ENCODE data around the gene PDZD7.
A peak's percentile ranks its signal among the peaks of the same experiment; 100 is the strongest.

PDZD7 gene

DNA sequence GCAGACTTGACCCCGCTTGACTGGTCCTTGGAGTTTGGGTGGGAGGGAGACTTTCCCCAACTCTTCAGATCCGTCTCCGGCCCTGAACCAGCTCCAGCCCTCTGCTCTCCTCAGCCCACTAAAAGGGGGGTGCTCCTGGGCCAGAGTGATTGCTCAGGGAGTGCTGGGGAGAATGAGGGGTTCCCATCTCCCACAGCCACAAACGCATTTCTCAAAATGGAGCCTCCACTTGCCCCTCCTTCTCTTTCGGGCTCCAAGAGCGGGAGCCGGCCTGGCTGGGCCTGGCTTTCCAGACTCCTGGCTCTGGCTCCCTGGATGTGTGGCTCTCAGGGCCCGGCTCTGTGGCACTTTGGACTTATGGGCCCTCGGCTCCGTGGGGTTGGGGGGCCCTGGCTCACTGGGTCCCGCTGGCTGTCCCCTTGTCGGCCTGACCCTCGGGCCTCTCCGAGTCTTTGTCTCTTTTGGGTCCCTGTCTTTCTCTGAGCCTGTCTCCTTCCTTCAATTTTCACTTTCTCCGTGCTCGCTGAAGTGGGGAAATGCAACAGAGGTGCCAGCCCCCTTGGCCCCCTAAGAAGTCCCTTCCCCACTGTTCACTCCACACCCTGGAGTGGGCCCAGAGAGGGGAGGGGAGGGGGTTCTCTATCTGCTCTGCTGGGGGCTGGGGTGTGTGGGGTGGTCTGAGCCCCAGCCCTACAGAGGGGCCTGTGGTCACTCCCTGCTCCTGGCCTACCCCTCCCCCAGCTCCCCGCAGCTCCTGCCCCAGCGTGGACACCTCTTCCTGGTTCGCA, 30.6 kb downstream of the PDZD7 start:
- Mint-ChIP-seq H3K36me3 (ENCODE audit: low read depth) (peaks cover 21% of the 10 kb centered on the region), H3K27ac (peak overlapping the region; percentile 52), H3K9me3 (no peaks in the 10 kb centered on the region), H3K27me3 (no peaks in the 10 kb centered on the region), H3K4me3 (peak overlapping the region; percentile 66), H3K4me1 (ENCODE audit: low read depth) (peaks cover 31% of the 10 kb centered on the region)
- no peak for DNase-seq

DNA sequence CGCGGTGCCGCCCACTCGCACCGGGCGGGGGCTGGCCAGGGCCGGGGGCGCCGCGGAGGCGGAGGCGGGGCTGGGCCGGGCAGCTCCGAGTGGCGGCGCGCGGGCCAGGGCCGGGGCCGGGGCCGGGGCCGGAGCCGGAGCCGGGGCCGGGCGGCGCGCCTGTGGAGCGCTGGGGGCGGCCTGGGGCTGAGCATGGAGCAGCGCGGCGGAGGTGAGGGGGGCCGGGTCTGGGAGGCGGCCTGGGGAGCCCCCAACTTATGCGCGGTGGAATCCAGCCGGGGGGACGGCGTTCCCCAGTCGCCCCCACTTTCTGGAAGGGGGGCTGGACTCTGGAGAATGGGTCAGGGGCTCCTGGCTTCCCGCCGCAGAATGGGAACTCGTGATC, 31.2 kb downstream of the PDZD7 start, which contains the start of gene LZTS2:
LZTS2 (plus strand) TSS at position 67 of the 385 bp plus-strand sequence. CDS start 2,731 bp downstream, outside the sequence.
- Mint-ChIP-seq H3K36me3 (ENCODE audit: low read depth) (peaks cover 24% of the 10 kb centered on the region), H3K9me3 (no peaks in the 10 kb centered on the region), H3K4me1 (ENCODE audit: low read depth) (peaks cover 31% of the 10 kb centered on the region), H3K4me3 (peak within 1 kb of the TSS; percentile 92), H3K27me3 (no peaks in the 10 kb centered on the region), H3K27ac (peak within 1 kb of the TSS; percentile 91)
- DNase-seq, result no peak

DNA sequence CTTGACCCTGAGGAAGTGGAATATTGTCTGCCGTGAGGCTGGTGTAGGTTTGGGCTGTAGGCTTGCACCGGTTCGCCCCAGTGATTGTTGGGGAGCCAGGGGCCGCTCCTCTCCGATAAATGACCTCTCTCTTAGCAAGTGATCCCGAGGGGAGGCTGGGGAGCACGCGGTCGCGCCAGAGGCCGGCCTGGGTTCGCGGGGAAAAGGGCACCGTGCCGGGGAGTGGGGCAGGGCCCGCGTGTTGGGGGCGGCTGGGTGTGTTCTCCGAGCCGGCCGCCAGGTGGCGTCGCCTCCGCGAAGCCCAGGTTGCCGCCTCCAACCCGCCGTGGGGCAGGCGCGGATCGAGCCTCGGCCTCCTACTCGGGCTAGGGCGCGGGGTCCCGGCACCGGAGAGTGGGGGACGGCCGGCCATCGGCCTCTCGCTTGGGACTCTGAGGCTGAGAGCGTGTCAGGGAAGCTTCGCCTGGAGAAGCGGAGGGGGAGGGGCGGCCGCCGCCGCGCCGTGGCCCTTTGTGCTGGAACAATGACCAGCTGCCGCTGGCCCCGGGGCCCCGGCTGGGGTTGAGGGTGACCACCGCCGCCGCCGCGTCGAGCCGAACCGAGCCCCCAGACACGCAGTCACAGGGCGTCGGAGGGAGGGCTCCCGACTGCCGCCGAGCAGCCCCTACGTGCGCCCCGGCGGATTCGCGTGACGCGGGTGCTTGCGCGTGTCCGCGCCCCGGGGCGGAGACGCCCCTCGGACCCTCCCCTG, 31.8 kb downstream of the PDZD7 start:
- peaks cover 31% of the 10 kb centered on the region for H3K4me1 Mint-ChIP-seq (ENCODE audit: low read depth)
- DNase-seq, result peak; percentile 88
- H3K36me3 Mint-ChIP-seq (ENCODE audit: low read depth), result peaks cover 29% of the 10 kb centered on the region
- H3K9me3 Mint-ChIP-seq, result no peaks in the 10 kb centered on the region
- peak overlapping the region; percentile 91 for H3K27ac Mint-ChIP-seq
- H3K27me3 Mint-ChIP-seq, result no peaks in the 10 kb centered on the region
- H3K4me3 Mint-ChIP-seq, result peak overlapping the region; percentile 92

DNA sequence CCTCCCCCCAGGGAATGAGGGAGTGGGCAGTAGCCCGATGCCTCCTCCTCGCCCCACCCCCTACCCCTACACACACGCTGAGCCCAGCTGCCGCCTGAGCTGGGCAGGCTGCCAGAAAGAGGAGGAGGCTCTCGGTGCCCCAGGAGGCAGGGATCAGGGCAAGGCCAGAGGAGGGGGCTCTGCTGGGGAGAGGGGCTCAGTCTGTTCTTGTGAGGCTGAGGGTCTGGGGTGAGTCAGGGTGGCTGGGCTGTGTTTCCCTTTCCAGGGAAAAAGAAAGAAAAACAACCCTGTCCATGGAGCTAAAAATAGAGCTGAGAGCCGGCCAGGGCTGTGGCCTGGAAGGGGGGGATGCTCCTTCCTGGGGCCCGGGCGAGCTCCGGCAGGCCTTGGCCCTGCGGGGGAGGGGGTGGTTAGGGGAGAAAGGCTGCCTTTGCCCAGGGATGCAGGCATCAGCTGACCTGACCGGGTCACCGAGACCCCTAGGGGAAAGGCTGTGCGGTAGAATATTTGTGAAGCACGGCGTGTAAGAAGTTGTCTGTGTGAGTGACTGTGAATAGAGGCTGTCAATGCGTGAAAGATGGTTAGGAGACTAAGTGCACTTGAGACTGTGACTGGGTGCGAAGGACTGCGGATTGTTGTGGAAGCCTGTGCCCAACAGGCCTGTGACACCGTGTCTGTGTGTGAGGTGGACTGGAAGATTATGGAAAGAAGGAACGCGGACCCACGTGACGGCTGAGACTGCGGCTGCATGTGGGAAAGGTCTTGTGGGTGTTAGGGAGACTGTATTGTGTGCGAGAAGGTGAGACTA, 32.5 kb downstream of the PDZD7 start:
- no peaks in the 10 kb centered on the region for H3K9me3 Mint-ChIP-seq
- H3K36me3 Mint-ChIP-seq (ENCODE audit: low read depth), result peaks cover 37% of the 10 kb centered on the region
- DNase-seq, result peak; percentile 79
- H3K4me3 Mint-ChIP-seq, result peak overlapping the region; percentile 92
- H3K27me3 Mint-ChIP-seq, result no peaks in the 10 kb centered on the region
- H3K27ac Mint-ChIP-seq, result peak overlapping the region; percentile 91
- H3K4me1 Mint-ChIP-seq (ENCODE audit: low read depth), result peaks cover 31% of the 10 kb centered on the region

DNA sequence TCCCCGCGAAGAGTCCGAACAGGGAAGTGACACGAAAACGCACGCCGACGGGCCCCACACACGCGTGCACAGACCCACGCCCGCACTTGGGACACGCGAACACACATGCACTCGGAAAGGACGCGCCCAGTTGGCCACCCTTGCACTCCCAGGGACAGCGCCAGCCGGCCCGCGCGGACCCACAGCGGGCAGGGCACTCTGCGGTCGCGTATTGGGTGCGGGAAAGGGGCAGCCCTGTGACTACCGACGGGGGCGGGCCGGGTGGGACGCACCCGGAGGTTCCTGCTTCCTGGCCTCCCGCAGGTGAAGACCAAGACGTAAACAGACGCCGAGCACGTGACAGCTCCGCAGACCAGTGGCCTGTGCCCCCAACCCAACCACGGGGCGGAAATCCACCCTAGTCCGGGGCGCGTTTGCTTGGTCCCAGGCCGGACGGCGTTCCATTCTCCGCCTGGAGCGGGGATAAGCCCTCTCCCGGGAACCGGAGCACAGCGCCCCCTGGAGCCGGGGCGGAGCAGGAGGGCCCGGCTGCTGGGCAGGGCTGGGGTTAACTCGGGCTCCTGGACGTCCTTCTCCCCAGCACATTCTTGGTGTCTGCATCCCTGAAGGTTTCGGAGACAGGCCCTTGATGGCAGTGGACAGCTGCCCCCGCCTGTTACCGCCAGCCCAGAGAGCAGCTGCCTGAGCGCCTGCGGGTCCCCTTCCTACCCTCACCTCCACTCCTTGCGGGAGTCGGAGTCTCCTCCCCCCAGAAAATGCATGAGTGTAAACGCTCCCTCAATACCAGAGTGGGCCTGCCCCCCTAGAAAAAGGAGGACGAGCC, 33.4 kb downstream of the PDZD7 start:
- no peaks in the 10 kb centered on the region for H3K27me3 Mint-ChIP-seq
- no peaks in the 10 kb centered on the region for H3K9me3 Mint-ChIP-seq
- peak overlapping the region; percentile 92 for H3K4me3 Mint-ChIP-seq
- H3K4me1 Mint-ChIP-seq (ENCODE audit: low read depth), result peaks cover 31% of the 10 kb centered on the region
- peak; percentile 88 for DNase-seq
- peaks cover 43% of the 10 kb centered on the region for H3K36me3 Mint-ChIP-seq (ENCODE audit: low read depth)
- H3K27ac Mint-ChIP-seq, result peak overlapping the region; percentile 94

DNA sequence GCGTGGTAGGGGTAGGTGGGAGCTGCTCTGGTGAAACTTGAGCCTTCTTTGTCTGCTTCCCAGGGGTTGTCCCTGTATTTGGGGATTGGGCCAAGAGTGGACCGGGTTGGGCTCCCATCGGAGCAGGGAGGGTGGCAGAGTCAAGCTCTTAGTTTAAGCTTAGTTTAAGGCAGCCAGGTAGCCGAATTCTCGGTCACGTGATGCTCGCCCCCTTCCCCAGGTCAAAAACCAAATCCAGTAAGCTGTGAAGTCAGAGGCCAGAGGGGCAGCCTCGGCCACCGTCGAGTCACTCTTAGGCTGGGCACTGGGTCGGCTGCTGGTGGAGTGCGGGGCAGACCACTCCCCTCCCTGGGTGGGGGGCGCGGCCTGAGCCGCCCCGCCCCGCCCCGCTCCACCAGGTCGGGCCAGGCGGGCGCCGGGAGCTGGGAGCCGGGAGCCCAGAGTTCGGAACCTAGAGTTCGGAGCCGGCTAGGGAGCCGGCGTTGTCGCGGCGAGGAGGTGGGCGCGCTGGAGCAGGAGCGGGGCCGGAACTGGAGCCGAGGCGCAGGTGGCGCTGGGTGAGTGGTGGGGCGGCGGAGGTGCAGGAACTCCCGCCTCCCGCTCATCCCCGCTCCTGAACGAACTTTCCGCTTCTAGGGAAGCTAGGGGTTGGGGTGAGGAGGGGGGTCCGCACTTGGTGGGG, 34.1 kb downstream of the PDZD7 start:
- Mint-ChIP-seq H3K27ac (peak overlapping the region; percentile 94), H3K27me3 (no peaks in the 10 kb centered on the region)

DNA sequence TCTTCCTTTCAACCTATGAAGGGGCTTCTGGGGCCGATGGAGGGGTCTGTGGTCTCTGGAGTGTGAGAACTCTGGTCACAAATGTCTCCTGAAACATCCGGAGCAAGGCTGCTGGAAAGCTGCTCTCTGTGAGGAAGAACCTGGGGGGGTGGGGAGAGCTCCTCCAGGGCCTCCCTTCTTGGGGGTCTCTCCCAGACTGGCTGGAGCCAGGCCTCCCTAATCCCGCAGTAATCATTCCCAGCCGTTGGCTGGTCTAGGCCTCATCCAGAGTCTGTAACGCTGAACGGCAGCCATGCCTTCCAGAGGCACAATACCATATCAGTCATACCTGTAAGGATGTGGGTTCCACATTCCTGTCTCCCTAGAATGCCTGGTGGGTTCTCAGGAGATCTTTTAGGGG, 35.7 kb downstream of the PDZD7 start:
- Mint-ChIP-seq H3K4me3 (no peak overlapping the region), H3K4me1 (ENCODE audit: low read depth) (peaks cover 36% of the 10 kb centered on the region), H3K36me3 (ENCODE audit: low read depth) (peaks cover 59% of the 10 kb centered on the region), H3K27ac (peak overlapping the region; percentile 90), H3K9me3 (no peaks in the 10 kb centered on the region), H3K27me3 (no peaks in the 10 kb centered on the region)
- DNase-seq, result no peak

More for the DNA sequence above, 34.1 kb downstream of the PDZD7 start:
- peaks cover 31% of the 10 kb centered on the region for H3K4me1 Mint-ChIP-seq (ENCODE audit: low read depth)
- H3K36me3 Mint-ChIP-seq (ENCODE audit: low read depth), result peaks cover 45% of the 10 kb centered on the region
- H3K4me3 Mint-ChIP-seq, result peak overlapping the region; percentile 92
- DNase-seq, result no peak
- H3K9me3 Mint-ChIP-seq, result no peaks in the 10 kb centered on the region

DNA sequence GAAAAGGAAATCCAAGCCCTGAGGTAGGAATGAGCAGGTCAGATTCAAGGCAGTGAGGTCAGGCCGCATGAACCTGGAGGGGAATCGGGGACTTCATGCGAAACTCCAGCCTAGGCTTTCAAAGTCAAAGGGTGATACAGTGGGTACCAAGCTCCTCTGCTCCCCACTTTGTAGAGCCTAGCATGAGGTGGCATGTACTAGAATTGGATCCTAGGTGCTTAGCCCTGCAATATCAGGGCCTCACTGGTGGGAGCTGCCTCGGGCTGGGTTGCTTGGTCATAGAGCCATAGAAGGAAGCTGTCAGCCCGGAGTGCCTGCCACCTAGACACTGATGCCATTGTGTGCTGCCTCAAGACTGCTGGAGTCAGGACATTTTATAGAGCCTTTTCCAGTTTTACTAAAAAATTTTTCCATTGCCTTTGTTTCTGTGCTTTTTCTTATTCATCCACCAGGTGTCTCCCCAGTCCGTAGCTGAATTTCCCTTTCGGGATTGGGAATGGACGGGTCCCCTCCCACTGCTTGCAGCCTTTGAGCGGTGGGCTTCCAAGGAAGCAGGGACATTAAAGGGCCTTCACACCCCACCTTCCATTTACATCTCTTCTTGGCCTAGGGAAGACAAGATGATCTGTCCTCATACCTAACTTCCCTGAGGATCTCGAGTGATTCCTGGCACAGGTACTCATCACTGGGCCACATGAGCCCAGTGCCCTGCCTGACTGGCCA, 36.8 kb downstream of the PDZD7 start:
- Mint-ChIP-seq H3K27ac (peak overlapping the region; percentile 39), H3K27me3 (no peaks in the 10 kb centered on the region), H3K4me3 (no peak overlapping the region), H3K9me3 (no peaks in the 10 kb centered on the region), H3K36me3 (ENCODE audit: low read depth) (peaks cover 68% of the 10 kb centered on the region), H3K4me1 (ENCODE audit: low read depth) (peaks cover 41% of the 10 kb centered on the region)
- DNase-seq, result no peak

DNA sequence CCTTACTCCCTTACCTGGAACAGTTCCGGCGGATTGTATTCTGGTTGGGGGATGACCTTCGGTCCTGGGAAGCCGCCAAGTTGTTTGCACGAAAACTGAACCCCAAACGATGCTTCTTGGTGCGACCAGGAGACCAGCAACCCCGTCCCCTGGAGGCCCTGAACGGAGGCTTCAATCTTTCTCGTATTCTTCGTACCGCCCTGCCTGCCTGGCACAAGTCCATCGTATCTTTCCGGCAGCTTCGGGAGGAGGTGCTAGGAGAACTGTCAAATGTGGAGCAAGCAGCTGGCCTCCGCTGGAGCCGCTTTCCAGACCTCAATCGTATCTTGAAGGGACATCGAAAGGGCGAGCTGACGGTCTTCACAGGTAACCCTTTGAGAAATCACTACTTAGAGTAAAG, 41.8 kb downstream of the PDZD7 start:
- no peak for DNase-seq
- H3K27ac Mint-ChIP-seq, result no peak overlapping the region
- peak overlapping the region; percentile 96 for H3K4me3 Mint-ChIP-seq
- peaks cover 85% of the 10 kb centered on the region for H3K36me3 Mint-ChIP-seq (ENCODE audit: low read depth)
- peaks cover 49% of the 10 kb centered on the region for H3K4me1 Mint-ChIP-seq (ENCODE audit: low read depth)
- H3K9me3 Mint-ChIP-seq, result no peaks in the 10 kb centered on the region
- no peaks in the 10 kb centered on the region for H3K27me3 Mint-ChIP-seq

DNA sequence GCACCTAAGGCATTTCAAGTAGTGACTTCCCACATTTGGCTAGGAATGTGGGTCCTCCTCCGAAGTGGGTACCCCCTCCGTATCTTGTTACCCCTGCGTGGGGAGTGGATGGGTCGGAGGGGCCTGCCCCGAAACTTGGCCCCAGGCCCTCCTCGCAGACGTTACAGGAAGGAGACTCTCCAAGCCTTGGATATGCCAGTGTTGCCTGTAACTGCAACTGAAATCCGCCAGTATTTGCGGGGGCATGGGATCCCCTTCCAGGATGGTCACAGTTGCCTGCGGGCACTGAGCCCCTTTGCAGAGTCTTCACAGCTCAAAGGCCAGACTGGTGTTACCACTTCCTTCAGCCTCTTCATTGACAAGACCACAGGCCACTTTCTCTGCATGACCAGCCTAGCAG, 42.8 kb downstream of the PDZD7 start:
- Mint-ChIP-seq H3K9me3 (no peaks in the 10 kb centered on the region), H3K27ac (peak overlapping the region; percentile 96), H3K4me3 (peak overlapping the region; percentile 96), H3K36me3 (ENCODE audit: low read depth) (peaks cover 81% of the 10 kb centered on the region), H3K4me1 (ENCODE audit: low read depth) (peaks cover 49% of the 10 kb centered on the region), H3K27me3 (no peaks in the 10 kb centered on the region)
- no peak for DNase-seq

DNA sequence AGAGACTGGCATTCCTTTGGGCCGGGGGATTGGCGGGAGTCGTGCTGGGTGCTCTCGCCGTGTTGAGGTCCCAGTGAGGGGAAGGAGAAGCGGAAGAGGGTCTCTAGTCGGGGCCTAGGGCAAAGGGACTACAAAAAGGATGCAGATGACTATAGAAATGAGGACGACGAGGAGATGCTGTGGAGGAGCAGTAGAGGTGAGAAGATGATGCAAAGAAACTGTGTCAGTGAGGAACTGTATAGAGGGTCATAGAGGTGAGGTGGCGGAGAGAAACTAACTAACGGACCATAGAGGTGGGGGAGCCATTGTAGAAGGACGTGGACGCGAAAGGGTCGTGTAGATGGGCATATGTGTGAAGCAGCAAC, 43.3 kb downstream of the PDZD7 start:
- DNase-seq, result no peak
- Mint-ChIP-seq H3K36me3 (ENCODE audit: low read depth) (peaks cover 78% of the 10 kb centered on the region), H3K27me3 (no peaks in the 10 kb centered on the region), H3K9me3 (no peaks in the 10 kb centered on the region), H3K27ac (peak overlapping the region; percentile 96), H3K4me1 (ENCODE audit: low read depth) (peaks cover 49% of the 10 kb centered on the region), H3K4me3 (peak overlapping the region; percentile 96)

DNA sequence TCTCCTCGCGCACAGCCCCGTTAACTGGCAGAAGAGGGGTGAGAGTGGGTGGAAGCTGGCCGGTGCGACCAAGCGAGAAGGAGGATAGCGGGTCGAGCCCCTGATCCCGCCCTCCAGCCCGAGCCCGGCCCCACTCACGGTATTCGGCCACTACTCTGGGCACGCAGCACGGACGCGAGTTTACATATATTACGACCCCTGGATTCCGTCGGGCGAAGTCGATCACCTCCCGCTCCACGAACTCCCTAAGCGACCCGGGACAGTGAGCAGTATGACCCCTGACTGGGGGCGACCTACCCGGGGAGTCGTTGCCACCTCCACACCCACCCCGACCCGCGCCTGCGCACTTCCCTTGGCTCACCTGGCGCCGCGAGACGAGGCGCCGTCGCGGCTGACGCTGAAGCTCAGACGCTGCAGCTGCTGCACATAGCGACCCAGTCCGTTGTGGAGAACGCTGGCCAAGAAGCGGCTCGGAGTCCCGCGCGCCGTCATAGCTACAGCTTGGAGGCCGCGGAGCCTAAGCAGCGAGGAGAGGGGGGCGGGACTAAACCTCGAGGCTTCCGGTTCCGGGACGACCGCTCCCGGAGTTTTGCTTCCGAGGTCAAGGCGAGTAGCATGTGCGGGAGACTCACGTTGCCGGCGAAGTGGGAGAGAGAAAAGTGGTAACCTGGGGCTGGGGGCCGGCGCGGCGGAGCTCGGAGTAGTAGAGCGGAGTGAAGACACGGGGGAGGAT, 43.8 kb downstream of the PDZD7 start, which contains the start of the genes MRPL43 and TWNK:
MRPL43 (minus strand) TSS at position 546 of the 733 bp plus-strand sequence; CDS start at position 492, 54 bp downstream.
TWNK (plus strand) TSS at position 592 of the 733 bp plus-strand sequence. CDS start 668 bp downstream, outside the sequence.
- H3K4me3 Mint-ChIP-seq, result peak within 1 kb of the TSS; percentile 96
- peak within 1 kb of the TSS; percentile 96 for H3K27ac Mint-ChIP-seq
- no peaks in the 10 kb centered on the region for H3K9me3 Mint-ChIP-seq
- DNase-seq, result peak; percentile 92
- peaks cover 80% of the 10 kb centered on the region for H3K36me3 Mint-ChIP-seq (ENCODE audit: low read depth)
- H3K27me3 Mint-ChIP-seq, result no peaks in the 10 kb centered on the region
- peaks cover 49% of the 10 kb centered on the region for H3K4me1 Mint-ChIP-seq (ENCODE audit: low read depth)

Data from activated T-cell treated with anti-CD3 and anti-CD28 coated beads, Interleukin-2, amount 50 U/mL, for 24 hours (primary cell).